WTC11 (cell line): Measurements from ENCODE around the gene KCNT1. TPM values are rescaled to one million over a fixed set of nuclear protein-coding genes. Genes with fewer than 3 reads are reported as not detected.
A peak's percentile ranks its signal among the peaks of the same experiment; 100 is the strongest.

ENCODE experiments used
- ATAC-seq: fragments of 200-7000 bp; cut with Tn5 transposase; 2 replicates; pipeline ENCODE4 v1.10.0; 2021; ENCODE audit warnings: mild to moderate bottlenecking, moderate library complexity
- CTCF ChIA-PET: fragments of 300-600 bp; sonication (Branson Sonifier 250); formaldehyde crosslinking; loops from one replicate; lab custom pipeline; 2021; ENCODE audit warnings: antibody characterized with exemption; lab: Charles Lee
- POLR2A ChIA-PET: fragments of 350-600 bp; sonication (Branson Sonifier 250); formaldehyde crosslinking; loops from one replicate; lab custom pipeline; 2021; ENCODE audit warnings: antibody characterized with exemption; lab: Charles Lee
- DNase-seq: peaks from one replicate; pipeline ENCODE4 v3.0.0; 2021; ENCODE audit warnings: low spot score
- H3K27ac Mint-ChIP-seq: 2 replicates; pipeline ENCODE4 v1.8.0; 2021; ENCODE audit warnings: mixed read lengths
- H3K27me3 Mint-ChIP-seq: 2 replicates; pipeline ENCODE4 v1.8.0; 2021; ENCODE audit warnings: low read depth, mild to moderate bottlenecking, moderate library complexity, mixed read lengths
- H3K36me3 Mint-ChIP-seq: 2 replicates; pipeline ENCODE4 v1.8.0; 2021; ENCODE audit warnings: mixed read lengths
- H3K4me1 Mint-ChIP-seq: 2 replicates; pipeline ENCODE4 v1.8.0; 2022; ENCODE audit warnings: mixed read lengths
- H3K4me3 Mint-ChIP-seq: 2 replicates; pipeline ENCODE4 v1.8.0; 2021; ENCODE audit warnings: mild to moderate bottlenecking, moderate library complexity, mixed read lengths
- H3K9me3 Mint-ChIP-seq: 2 replicates; pipeline ENCODE4 v1.8.0; 2021; ENCODE audit warnings: mixed read lengths
- CBFB ChIP-seq: sonication (generic); formaldehyde crosslinking; IDR thresholded peaks from 2 replicates; pipeline ENCODE4 v1.8.1; 2022; ENCODE audit warnings: mild to moderate bottlenecking, low read depth, missing genetic modification reagents
- E2F5 ChIP-seq: sonication (generic); formaldehyde crosslinking; IDR thresholded peaks from 2 replicates; pipeline ENCODE4 v1.8.1; 2022; ENCODE audit warnings: mild to moderate bottlenecking, moderate library complexity, missing genetic modification reagents
- ETV6 ChIP-seq: sonication (generic); formaldehyde crosslinking; IDR thresholded peaks from 2 replicates; pipeline ENCODE4 v1.8.1; 2022; ENCODE audit warnings: mild to moderate bottlenecking, missing genetic modification reagents
- FOXP1 ChIP-seq: sonication (generic); formaldehyde crosslinking; IDR thresholded peaks from 2 replicates; pipeline ENCODE4 v1.8.0; 2022; ENCODE audit warnings: missing genetic modification reagents, mild to moderate bottlenecking, moderate library complexity, borderline replicate concordance
- NFATC4 ChIP-seq: fragments of 250-450 bp; sonication (Bioruptor Pico); IDR thresholded peaks from 2 replicates; pipeline ENCODE4 v1.9.0; 2021; ENCODE audit warnings: mild to moderate bottlenecking
- SMAD3 ChIP-seq: sonication (generic); formaldehyde crosslinking; IDR thresholded peaks from 2 replicates; pipeline ENCODE4 v1.8.0; 2022; ENCODE audit warnings: missing genetic modification reagents, mild to moderate bottlenecking, borderline replicate concordance
- STAT6 ChIP-seq: sonication (generic); formaldehyde crosslinking; conservative IDR thresholded peaks from 2 replicates; pipeline ENCODE4 v1.8.1; 2023; ENCODE audit warnings: mild to moderate bottlenecking, low read depth, missing genetic modification reagents, moderate library complexity
- TEAD4 ChIP-seq: sonication (generic); formaldehyde crosslinking; IDR thresholded peaks from 2 replicates; pipeline ENCODE4 v1.8.0; 2022; ENCODE audit warnings: mild to moderate bottlenecking, missing genetic modification reagents
- ZNF121 ChIP-seq: sonication (generic); formaldehyde crosslinking; IDR thresholded peaks from 2 replicates; pipeline ENCODE4 v1.8.0; 2023; ENCODE audit warnings: missing genetic modification reagents
- ZNF138 ChIP-seq: sonication (generic); formaldehyde crosslinking; conservative IDR thresholded peaks from 2 replicates; pipeline ENCODE4 v1.8.1; 2022; ENCODE audit warnings: mild to moderate bottlenecking, moderate library complexity, missing genetic modification reagents
- ZNF263 ChIP-seq: sonication (generic); formaldehyde crosslinking; IDR thresholded peaks from 2 replicates; pipeline ENCODE4 v1.8.1; 2022; ENCODE audit warnings: low read depth, mild to moderate bottlenecking, moderate library complexity, missing genetic modification reagents
- total RNA-seq: library from RNA; stranded (reverse); gene quantifications from 3 replicates; pipeline ENCODE4 v1.2.3, GENCODE V29; 2021
- TF ChIP-seq, protein P1 (sequence below): fragments of 250-450 bp; sonication (Bioruptor Pico); IDR thresholded peaks from 2 replicates; pipeline ENCODE4 v2.1.2; 2022; ENCODE audit warnings: mild to moderate bottlenecking, moderate library complexity
- TF ChIP-seq, protein P2 (sequence below): sonication (generic); formaldehyde crosslinking; IDR thresholded peaks from 2 replicates; pipeline ENCODE4 v1.8.0; 2022; ENCODE audit warnings: mild to moderate bottlenecking, missing genetic modification reagents
- TF ChIP-seq, protein P3 (sequence below): sonication (generic); formaldehyde crosslinking; IDR thresholded peaks from 2 replicates; pipeline ENCODE4 v1.8.1; 2023; ENCODE audit warnings: mild to moderate bottlenecking, missing genetic modification reagents, borderline replicate concordance

KCNT1 gene
- total RNA-seq, 1 experiment from 2014 or later, result 0.13 TPM

- H3K4me1 Mint-ChIP-seq, result peaks cover 4% of the 10 kb centered on the region; the same call in 1 of the 2 replicates
- DNase-seq, result no peak
- CTCF ChIA-PET, result interaction anchor here (1.5 kb wide), 1 partner anchor 335 kb away, joined by 3 read pairs; no protein-coding TSS in a partner anchor
- TF ChIP-seq E2F5 (no peak), ZNF263 (CRISPR knock-in tag) (no peak), STAT6 (CRISPR knock-in tag) (no peak), SMAD3 (CRISPR knock-in tag) (no peak), FOXP1 (CRISPR knock-in tag) (no peak)
- TF ChIP-seq, all 79 proteins: peak for 0
- ATAC-seq, result no peak
- Mint-ChIP-seq H3K9me3 (peaks cover 6% of the 10 kb centered on the region), H3K27ac (no peak overlapping the region; the same call in 1 of the 2 replicates), H3K36me3 (no peaks in the 10 kb centered on the region), H3K4me3 (no peak overlapping the region), H3K27me3 (no peaks in the 10 kb centered on the region)
- POLR2A ChIA-PET, result no interaction called here
Observed at GRCh38 chr9:135803441-135803840, 101.5 kb downstream of the KCNT1 start.

DNA sequence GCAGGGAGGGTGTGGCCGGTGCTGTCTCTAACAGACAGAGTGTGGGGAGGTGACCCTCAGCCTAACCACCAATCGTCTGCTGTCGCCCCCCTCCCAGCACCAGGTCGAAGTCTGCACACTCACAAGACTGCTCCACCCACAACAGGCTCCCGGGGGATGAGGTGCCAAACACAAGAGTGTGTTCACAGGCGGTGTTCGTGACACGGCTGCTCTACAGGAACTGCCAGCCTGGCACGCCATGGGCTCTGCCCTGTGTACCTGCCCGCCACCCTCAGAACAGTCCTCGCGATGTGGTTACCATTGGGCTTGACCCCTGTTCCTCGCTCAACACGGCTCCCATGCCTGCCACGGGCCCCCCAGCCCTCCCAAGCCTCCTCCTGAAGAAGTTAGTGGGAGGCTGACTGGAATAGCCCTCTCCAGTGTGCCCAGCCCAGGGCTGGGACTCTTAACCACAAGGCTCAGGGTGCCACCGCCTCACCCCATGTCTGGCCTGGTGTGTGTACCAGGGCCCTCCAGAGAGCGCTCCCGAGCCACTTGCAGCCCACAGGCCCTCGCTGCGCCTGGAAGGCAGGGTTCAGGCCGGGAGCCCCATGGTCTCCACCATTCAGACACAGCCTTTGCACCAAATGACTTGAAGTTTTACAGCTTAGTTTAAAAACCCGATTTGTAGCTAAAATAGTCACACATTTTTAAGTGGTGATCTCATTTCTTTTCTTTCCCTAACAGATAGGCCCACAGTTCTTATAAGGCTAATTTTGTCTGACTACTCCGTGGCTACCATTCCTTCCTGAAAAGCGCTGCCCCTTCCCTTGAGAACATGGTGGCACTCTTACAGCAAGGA lies 102.8 kb downstream of the KCNT1 start:
- H3K27me3 Mint-ChIP-seq, result no peaks in the 10 kb centered on the region
- ChIA-PET POLR2A (no interaction called here), CTCF (interaction anchor here (0.7 to 1.5 kb wide), 4 partner anchors 9 to 334 kb away, joined by 3 to 5 read pairs (median 3); partner anchors contain the start of gene UBAC1)
- H3K9me3 Mint-ChIP-seq, result peaks cover 6% of the 10 kb centered on the region
- ATAC-seq (peak; percentile 87), DNase-seq (peak; percentile 63)
- H3K27ac Mint-ChIP-seq, result no peak overlapping the region
- H3K4me1 Mint-ChIP-seq, result peaks cover 4% of the 10 kb centered on the region; the same call in 1 of the 2 replicates
- peaks cover under 1% of the 10 kb centered on the region; the same call in 1 of the 2 replicates for H3K36me3 Mint-ChIP-seq
- H3K4me3 Mint-ChIP-seq, result no peak overlapping the region
- TF ChIP-seq ZNF121 (CRISPR knock-in tag), result no peak
- TF ChIP-seq CBFB (CRISPR knock-in tag), result no peak
- TF ChIP-seq TEAD4, result no peak
- TF ChIP-seq, protein P1, sequence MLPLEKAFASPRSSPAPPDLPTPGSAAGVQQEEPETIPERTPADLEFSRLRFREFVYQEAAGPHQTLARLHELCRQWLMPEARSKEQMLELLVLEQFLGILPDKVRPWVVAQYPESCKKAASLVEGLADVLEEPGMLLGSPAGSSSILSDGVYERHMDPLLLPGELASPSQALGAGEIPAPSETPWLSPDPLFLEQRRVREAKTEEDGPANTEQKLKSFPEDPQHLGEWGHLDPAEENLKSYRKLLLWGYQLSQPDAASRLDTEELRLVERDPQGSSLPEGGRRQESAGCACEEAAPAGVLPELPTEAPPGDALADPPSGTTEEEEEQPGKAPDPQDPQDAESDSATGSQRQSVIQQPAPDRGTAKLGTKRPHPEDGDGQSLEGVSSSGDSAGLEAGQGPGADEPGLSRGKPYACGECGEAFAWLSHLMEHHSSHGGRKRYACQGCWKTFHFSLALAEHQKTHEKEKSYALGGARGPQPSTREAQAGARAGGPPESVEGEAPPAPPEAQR (CRISPR knock-in tag), result no peak
- TF ChIP-seq, protein P2, sequence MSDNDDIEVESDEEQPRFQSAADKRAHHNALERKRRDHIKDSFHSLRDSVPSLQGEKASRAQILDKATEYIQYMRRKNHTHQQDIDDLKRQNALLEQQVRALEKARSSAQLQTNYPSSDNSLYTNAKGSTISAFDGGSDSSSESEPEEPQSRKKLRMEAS, result no peak
- TF ChIP-seq ZNF138 (CRISPR knock-in tag), result no peak
- no peak for TF ChIP-seq NFATC4 (CRISPR knock-in tag)
- TF ChIP-seq ETV6 (CRISPR knock-in tag), result no peak
- TF ChIP-seq, protein P3, sequence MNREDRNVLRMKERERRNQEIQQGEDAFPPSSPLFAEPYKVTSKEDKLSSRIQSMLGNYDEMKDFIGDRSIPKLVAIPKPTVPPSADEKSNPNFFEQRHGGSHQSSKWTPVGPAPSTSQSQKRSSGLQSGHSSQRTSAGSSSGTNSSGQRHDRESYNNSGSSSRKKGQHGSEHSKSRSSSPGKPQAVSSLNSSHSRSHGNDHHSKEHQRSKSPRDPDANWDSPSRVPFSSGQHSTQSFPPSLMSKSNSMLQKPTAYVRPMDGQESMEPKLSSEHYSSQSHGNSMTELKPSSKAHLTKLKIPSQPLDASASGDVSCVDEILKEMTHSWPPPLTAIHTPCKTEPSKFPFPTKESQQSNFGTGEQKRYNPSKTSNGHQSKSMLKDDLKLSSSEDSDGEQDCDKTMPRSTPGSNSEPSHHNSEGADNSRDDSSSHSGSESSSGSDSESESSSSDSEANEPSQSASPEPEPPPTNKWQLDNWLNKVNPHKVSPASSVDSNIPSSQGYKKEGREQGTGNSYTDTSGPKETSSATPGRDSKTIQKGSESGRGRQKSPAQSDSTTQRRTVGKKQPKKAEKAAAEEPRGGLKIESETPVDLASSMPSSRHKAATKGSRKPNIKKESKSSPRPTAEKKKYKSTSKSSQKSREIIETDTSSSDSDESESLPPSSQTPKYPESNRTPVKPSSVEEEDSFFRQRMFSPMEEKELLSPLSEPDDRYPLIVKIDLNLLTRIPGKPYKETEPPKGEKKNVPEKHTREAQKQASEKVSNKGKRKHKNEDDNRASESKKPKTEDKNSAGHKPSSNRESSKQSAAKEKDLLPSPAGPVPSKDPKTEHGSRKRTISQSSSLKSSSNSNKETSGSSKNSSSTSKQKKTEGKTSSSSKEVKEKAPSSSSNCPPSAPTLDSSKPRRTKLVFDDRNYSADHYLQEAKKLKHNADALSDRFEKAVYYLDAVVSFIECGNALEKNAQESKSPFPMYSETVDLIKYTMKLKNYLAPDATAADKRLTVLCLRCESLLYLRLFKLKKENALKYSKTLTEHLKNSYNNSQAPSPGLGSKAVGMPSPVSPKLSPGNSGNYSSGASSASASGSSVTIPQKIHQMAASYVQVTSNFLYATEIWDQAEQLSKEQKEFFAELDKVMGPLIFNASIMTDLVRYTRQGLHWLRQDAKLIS (CRISPR knock-in tag), result no peak
- TF ChIP-seq, all 79 proteins: peak for 0
